Smooth muscle cell (in vitro differentiated cells): Measurements from ENCODE around the gene MUSTN1. TPM values are rescaled to one million over a fixed set of nuclear protein-coding genes. Genes with fewer than 3 reads are reported as not detected.

Experiments used
- DNase-seq: peaks from one replicate; lab custom pipeline; 2025; ENCODE audit not compliant: unreplicated experiment; lab: John Stamatoyannopoulos, UW
- H2AFZ ChIP-seq: fragments of 200-600 bp; sonication (generic); 2 replicates; pipeline ENCODE4 v1.6.0; 2016; ENCODE audit warnings: antibody characterized with exemption, low read depth, mild to moderate bottlenecking
- H3F3A ChIP-seq: fragments of 200-600 bp; sonication (generic); 2 replicates; pipeline ENCODE4 v1.6.0; 2017; ENCODE audit warnings: antibody characterized with exemption, low read depth
- H3K27ac ChIP-seq: fragments of 200-600 bp; sonication (generic); 2 replicates; pipeline ENCODE4 v1.5.1; 2016; ENCODE audit warnings: low read depth, mild to moderate bottlenecking
- H3K27me3 ChIP-seq: fragments of 200-600 bp; sonication (generic); 2 replicates; pipeline ENCODE4 v1.6.1; 2016; ENCODE audit warnings: low read depth, mild to moderate bottlenecking
- H3K36me3 ChIP-seq: fragments of 200-600 bp; sonication (generic); 2 replicates; pipeline ENCODE4 v1.5.1; 2016; ENCODE audit warnings: low read depth
- H3K4me1 ChIP-seq: fragments of 200-600 bp; sonication (generic); 2 replicates; pipeline ENCODE4 v1.5.1; 2016; ENCODE audit warnings: low read depth
- H3K4me2 ChIP-seq: fragments of 200-600 bp; sonication (generic); 2 replicates; pipeline ENCODE4 v1.6.0; 2016; ENCODE audit warnings: mild to moderate bottlenecking
- H3K4me3 ChIP-seq: fragments of 200-600 bp; sonication (generic); 2 replicates; pipeline ENCODE4 v1.5.1; 2016; ENCODE audit warnings: mild to moderate bottlenecking
- H3K79me2 ChIP-seq: fragments of 200-600 bp; sonication (generic); 2 replicates; pipeline ENCODE4 v1.6.0; 2016; ENCODE audit warnings: low read depth, mild to moderate bottlenecking
- H3K9ac ChIP-seq: fragments of 200-600 bp; sonication (generic); 2 replicates; pipeline ENCODE4 v1.6.0; 2016; ENCODE audit warnings: low read depth
- H3K9me3 ChIP-seq: fragments of 200-600 bp; sonication (generic); replicated peaks from 2 replicates; pipeline ENCODE4 v1.5.1; 2016; ENCODE audit warnings: low read depth
- H4K20me1 ChIP-seq: fragments of 200-600 bp; sonication (generic); 2 replicates; pipeline ENCODE4 v1.6.0; 2016; ENCODE audit warnings: low read depth
- WGBS: methylation state at CpG from one replicate; pipeline ENCODE4 v1.1.7; 2016; ENCODE audit warnings: low lambda C conversion rate; 5-methylcytosine and 5-hydroxymethylcytosine counted together
- polyA plus RNA-seq: library from polyadenylated mRNA; unstranded; fragments of >200 nt; fragmentation: Nextera tagmentation; extraction: Ambion mirVana; gene quantifications from 2 replicates; pipeline ENCODE4 v1.2.1, GENCODE V29; 2016
- total RNA-seq: library from RNA; depleted of rRNA; stranded (reverse); fragments of >200 nt; gene quantifications from 2 replicates; pipeline ENCODE4 v1.2.3, GENCODE V29; 2014
- TF ChIP-seq, protein P1 (sequence below): fragments of 200-600 bp; sonication (generic); IDR thresholded peaks from 2 replicates; pipeline ENCODE4 v1.5.1; 2017; ENCODE audit warnings: borderline replicate concordance, mild to moderate bottlenecking, antibody characterized with exemption; ENCODE audit not compliant: insufficient read depth, poor library complexity, severe bottlenecking

MUSTN1 gene
- total and polyA plus RNA-seq, 2 experiments from 2014 or later = 0.30 to 2.2 TPM

DNA sequence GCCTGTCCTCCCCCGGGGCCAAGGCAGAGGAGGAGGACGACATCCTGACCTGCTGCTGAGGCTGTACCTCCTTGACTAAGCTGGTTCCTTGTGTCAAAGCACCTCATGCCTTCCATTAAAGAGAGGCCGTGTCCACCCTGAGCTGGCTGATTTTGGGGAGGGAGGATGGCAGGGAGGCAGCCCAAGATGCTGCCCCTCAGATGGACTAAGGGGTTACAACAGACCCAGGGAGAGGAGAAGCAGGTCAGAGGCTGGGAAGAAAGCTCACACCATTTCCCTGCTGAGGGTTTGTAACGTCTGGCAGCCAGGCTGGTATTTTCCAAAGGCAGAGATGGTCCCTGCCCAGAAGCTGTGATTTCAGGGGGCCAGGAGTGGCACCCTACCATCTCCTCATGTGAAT is 42.9 kb downstream of the MUSTN1 start:
- Histone ChIP-seq H2AFZ (no peak overlapping the region), H3K27ac (no peak overlapping the region), H3K9me3 (no peaks in the 10 kb centered on the region), H3K4me3 (no peak overlapping the region), H3K4me1 (no peaks in the 10 kb centered on the region), H3F3A (no peaks in the 10 kb centered on the region), H3K9ac (no peak overlapping the region), H4K20me1 (no peaks in the 10 kb centered on the region), H3K36me3 (no peaks in the 10 kb centered on the region), H3K79me2 (no peaks in the 10 kb centered on the region), H3K4me2 (no peak overlapping the region), H3K27me3 (no peaks in the 10 kb centered on the region)
- 88% methylated on average over 4 of the region's 4 CpGs for WGBS
- TF ChIP-seq, protein P1, sequence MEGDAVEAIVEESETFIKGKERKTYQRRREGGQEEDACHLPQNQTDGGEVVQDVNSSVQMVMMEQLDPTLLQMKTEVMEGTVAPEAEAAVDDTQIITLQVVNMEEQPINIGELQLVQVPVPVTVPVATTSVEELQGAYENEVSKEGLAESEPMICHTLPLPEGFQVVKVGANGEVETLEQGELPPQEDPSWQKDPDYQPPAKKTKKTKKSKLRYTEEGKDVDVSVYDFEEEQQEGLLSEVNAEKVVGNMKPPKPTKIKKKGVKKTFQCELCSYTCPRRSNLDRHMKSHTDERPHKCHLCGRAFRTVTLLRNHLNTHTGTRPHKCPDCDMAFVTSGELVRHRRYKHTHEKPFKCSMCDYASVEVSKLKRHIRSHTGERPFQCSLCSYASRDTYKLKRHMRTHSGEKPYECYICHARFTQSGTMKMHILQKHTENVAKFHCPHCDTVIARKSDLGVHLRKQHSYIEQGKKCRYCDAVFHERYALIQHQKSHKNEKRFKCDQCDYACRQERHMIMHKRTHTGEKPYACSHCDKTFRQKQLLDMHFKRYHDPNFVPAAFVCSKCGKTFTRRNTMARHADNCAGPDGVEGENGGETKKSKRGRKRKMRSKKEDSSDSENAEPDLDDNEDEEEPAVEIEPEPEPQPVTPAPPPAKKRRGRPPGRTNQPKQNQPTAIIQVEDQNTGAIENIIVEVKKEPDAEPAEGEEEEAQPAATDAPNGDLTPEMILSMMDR = no peak
- DNase-seq = no peak

DNA sequence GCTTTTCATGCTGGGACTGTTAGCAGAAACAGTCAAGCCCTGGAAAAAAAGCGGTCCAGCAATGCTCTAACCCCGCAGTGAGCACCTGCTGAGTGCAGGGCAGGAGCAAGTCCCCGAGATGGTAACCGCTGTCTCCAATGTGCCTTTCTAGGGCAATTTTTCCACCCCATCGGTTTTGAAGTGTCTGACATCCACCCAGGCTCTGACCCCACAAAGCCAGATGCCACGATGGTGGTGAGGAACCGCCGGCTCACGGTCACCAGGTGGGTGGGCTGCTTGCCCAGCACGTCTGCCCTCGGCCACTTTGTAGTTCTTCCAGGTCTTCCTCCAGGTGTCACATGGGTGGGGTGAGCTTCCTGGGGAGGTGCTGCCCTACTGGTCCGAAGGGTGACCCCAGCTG is 43.5 kb downstream of the MUSTN1 start:
- no peak overlapping the region for H3K9ac ChIP-seq
- no peaks in the 10 kb centered on the region for H3F3A ChIP-seq
- no peak overlapping the region for H2AFZ ChIP-seq
- H3K79me2 ChIP-seq = no peaks in the 10 kb centered on the region
- no peak overlapping the region for H3K4me3 ChIP-seq
- no peaks in the 10 kb centered on the region for H3K36me3 ChIP-seq
- H4K20me1 ChIP-seq = no peaks in the 10 kb centered on the region
- no peaks in the 10 kb centered on the region for H3K27me3 ChIP-seq
- no peak overlapping the region for H3K4me2 ChIP-seq
- H3K27ac ChIP-seq = no peak overlapping the region
- no peak for DNase-seq
- no peaks in the 10 kb centered on the region for H3K4me1 ChIP-seq
- TF ChIP-seq, protein P1 = no peak
- WGBS = 86% methylated on average over 12 of the region's 12 CpGs
- no peaks in the 10 kb centered on the region for H3K9me3 ChIP-seq

DNA sequence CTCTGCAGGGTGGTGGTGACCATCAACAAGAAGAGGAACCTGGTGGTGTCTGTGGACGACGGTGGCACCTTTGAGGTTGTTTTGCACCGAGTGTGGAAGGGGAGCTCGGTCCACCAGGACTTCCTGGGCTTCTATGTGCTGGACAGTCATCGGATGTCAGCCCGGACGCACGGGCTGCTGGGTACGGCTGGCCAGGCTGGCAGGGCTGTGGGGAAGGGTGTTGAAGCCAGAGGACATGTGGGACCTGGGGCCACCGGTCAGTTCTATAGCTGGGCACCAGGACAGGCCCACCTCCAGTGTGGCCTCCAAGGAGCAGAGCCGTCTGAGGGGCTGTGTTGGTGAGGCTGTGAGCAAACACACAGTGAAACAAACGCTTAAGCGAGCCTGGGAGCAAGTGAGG is 44.1 kb downstream of the MUSTN1 start:
- H3F3A ChIP-seq = no peaks in the 10 kb centered on the region
- H3K9ac ChIP-seq = no peak overlapping the region
- H3K4me2 ChIP-seq = no peak overlapping the region
- 97% methylated on average over 13 of the region's 13 CpGs for WGBS
- H3K27me3 ChIP-seq = no peaks in the 10 kb centered on the region
- no peaks in the 10 kb centered on the region for H3K79me2 ChIP-seq
- no peaks in the 10 kb centered on the region for H4K20me1 ChIP-seq
- DNase-seq = no peak
- no peaks in the 10 kb centered on the region for H3K9me3 ChIP-seq
- H3K36me3 ChIP-seq = no peaks in the 10 kb centered on the region
- no peak overlapping the region for H3K4me3 ChIP-seq
- no peak overlapping the region for H2AFZ ChIP-seq
- TF ChIP-seq, protein P1 = no peak
- no peaks in the 10 kb centered on the region for H3K4me1 ChIP-seq
- H3K27ac ChIP-seq = no peak overlapping the region

DNA sequence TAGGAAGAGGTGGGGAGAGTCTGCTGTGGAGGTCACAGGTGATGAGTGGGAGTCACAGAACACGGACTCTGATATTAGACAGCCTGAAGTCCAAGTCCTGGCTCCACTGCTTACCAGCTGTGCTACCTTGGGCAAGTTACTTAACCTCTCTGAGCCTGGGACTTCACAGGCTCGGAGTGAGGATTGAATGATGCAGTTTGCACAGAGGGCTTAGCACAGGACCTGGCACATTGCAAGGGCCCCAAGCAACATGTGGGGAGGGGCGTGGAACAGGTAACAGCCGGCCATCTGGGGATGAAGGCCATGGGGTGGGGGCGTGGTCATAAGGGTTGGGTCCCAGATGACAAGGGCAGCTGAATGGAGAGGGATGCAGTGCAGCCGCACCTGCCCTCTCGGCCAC is 44.5 kb downstream of the MUSTN1 start:
- H2AFZ ChIP-seq = no peak overlapping the region
- 83% methylated on average over 7 of the region's 7 CpGs for WGBS

More for the DNA sequence above, 44.5 kb downstream of the MUSTN1 start:
- H3K79me2 ChIP-seq = no peaks in the 10 kb centered on the region
- no peaks in the 10 kb centered on the region for H3F3A ChIP-seq
- H3K36me3 ChIP-seq = no peaks in the 10 kb centered on the region
- no peaks in the 10 kb centered on the region for H3K27me3 ChIP-seq
- H3K9me3 ChIP-seq = no peaks in the 10 kb centered on the region
- DNase-seq = no peak
- H3K4me1 ChIP-seq = no peaks in the 10 kb centered on the region
- H3K9ac ChIP-seq = no peak overlapping the region
- TF ChIP-seq, protein P1 = no peak
- no peak overlapping the region for H3K27ac ChIP-seq
- no peak overlapping the region for H3K4me3 ChIP-seq
- no peak overlapping the region for H3K4me2 ChIP-seq
- no peaks in the 10 kb centered on the region for H4K20me1 ChIP-seq
